H1 (cell line): Measurements from ENCODE around the gene MYO1D. TPM values are rescaled to one million over a fixed set of nuclear protein-coding genes. Genes with fewer than 3 reads are reported as not detected.

Source experiments
- CTCF ChIA-PET: fragments of 300-600 bp; sonication (Branson Sonifier 250); formaldehyde crosslinking; loops from one replicate; lab custom pipeline; 2021; ENCODE audit not compliant: partially characterized antibody; lab: Charles Lee
- POLR2A ChIA-PET: fragments of 300-600 bp; sonication (Branson Sonifier 250); formaldehyde crosslinking; loops from one replicate; lab custom pipeline; 2021; ENCODE audit warnings: inconsistent platforms; ENCODE audit not compliant: partially characterized antibody; lab: Charles Lee
- DNase-seq, 2 experiments: peaks; one replicate each; pipeline versions ENCODE4 v3.0.0 to v3.0.0-alpha.2; 2010 to 2022; ENCODE audit warnings: low spot score in 2 of 2, low read depth in 1 of 2, mixed read lengths in 1 of 2
- FAIRE-seq: peaks from 2 replicates; lab custom pipeline; 2011; peaks lifted over from hg19 to GRCh38; lab: Jason Lieb, UNC
- H2AFZ ChIP-seq: 2 replicates; pipeline ENCODE4 v1.8.1; 2012; ENCODE audit warnings: low read length, inconsistent platforms
- H2AK5ac ChIP-seq: 2 replicates; pipeline ENCODE4 v1.6.1; 2013; ENCODE audit warnings: low read depth, low read length
- H2BK120ac ChIP-seq: replicated peaks from 2 replicates; pipeline ENCODE3; 2013; ENCODE audit warnings: low read depth, low read length, inconsistent platforms
- H2BK12ac ChIP-seq: 2 replicates; pipeline ENCODE4 v1.6.1; 2013; ENCODE audit warnings: low read depth, low read length
- H2BK15ac ChIP-seq: 2 replicates; pipeline ENCODE4 v1.6.1; 2013; ENCODE audit warnings: low read length
- H2BK20ac ChIP-seq: 2 replicates; pipeline ENCODE4 v1.6.1; 2013; ENCODE audit warnings: low read length
- H2BK5ac ChIP-seq: 2 replicates; pipeline ENCODE4 v1.6.1; 2013; ENCODE audit warnings: low read depth, low read length
- H3K14ac ChIP-seq: 2 replicates; pipeline ENCODE4 v1.6.1; 2013; ENCODE audit warnings: inconsistent platforms; ENCODE audit not compliant: insufficient read length
- H3K18ac ChIP-seq: 2 replicates; pipeline ENCODE4 v1.6.1; 2013; ENCODE audit warnings: low read length; ENCODE audit errors: extremely low read depth
- H3K23ac ChIP-seq: 2 replicates; pipeline ENCODE4 v1.6.1; 2013; ENCODE audit warnings: inconsistent platforms; ENCODE audit not compliant: insufficient read length
- H3K23me2 ChIP-seq: 2 replicates; pipeline ENCODE4 v1.6.1; 2013; ENCODE audit warnings: low read depth, low read length
- H3K27ac ChIP-seq: 2 replicates; pipeline ENCODE4 v1.6.1; 2011; ENCODE audit warnings: low read depth, low read length, inconsistent platforms
- H3K27me3 ChIP-seq, 4 experiments: replicated peaks in 1 of 4; 1 replicate in 1 of 4; 2 replicates in 3 of 4; pipeline versions ENCODE4 v1.6.1 to v1.8.1; 2011 to 2013; ENCODE audit warnings: low read length in 3 of 4, mild to moderate bottlenecking in 3 of 4, inconsistent platforms in 2 of 4, mixed read lengths in 2 of 4, moderate library complexity in 1 of 4; ENCODE audit not compliant: control insufficient read depth in 3 of 4, insufficient read depth in 3 of 4; ENCODE audit errors: extremely low read depth in 1 of 4
- H3K36me3 ChIP-seq, 4 experiments: 2 replicates each; pipeline versions ENCODE4 v1.6.1 to v1.8.1; 2011 to 2013; ENCODE audit warnings: mild to moderate bottlenecking in 4 of 4, low read length in 3 of 4, moderate library complexity in 2 of 4, control low read depth in 1 of 4, inconsistent platforms in 1 of 4; ENCODE audit not compliant: insufficient read depth in 4 of 4, control insufficient read depth in 2 of 4
- H3K4ac ChIP-seq: replicated peaks from 2 replicates; pipeline ENCODE3; 2013; ENCODE audit warnings: low read length, low read depth, mixed read lengths, inconsistent platforms; ENCODE audit not compliant: insufficient read length
- H3K4me1 ChIP-seq, 4 experiments: replicated peaks in 1 of 4; 1 replicate in 1 of 4; 2 replicates in 3 of 4; pipeline versions ENCODE4 v1.6.1 to v1.8.1; 2011 to 2013; ENCODE audit warnings: low read length in 3 of 4, inconsistent platforms in 2 of 4, mixed read lengths in 1 of 4; ENCODE audit not compliant: insufficient read depth in 4 of 4, control insufficient read depth in 3 of 4
- H3K4me2 ChIP-seq, 2 experiments: 2 replicates each; pipeline versions ENCODE4 v1.6.1 to v1.8.1; 2011 to 2013; ENCODE audit warnings: low read depth in 2 of 2, low read length in 2 of 2, control low read depth in 1 of 2, inconsistent platforms in 1 of 2, mild to moderate bottlenecking in 1 of 2; ENCODE audit not compliant: insufficient read depth in 1 of 2
- H3K4me3 ChIP-seq, 4 experiments: fragments of 200-600, 300-600 bp in 1 of 4; sonication (generic), shearing (Covaris generic), sonication (Bioruptor Twin) in 1 of 4; 2 replicates each; pipeline versions ENCODE4 v1.5.1 to v1.8.1; 2011 to 2016; ENCODE audit warnings: low read length in 4 of 4, low read depth in 3 of 4, control low read depth in 2 of 4, inconsistent platforms in 2 of 4, mild to moderate bottlenecking in 2 of 4, mixed read lengths in 1 of 4, moderate library complexity in 1 of 4; ENCODE audit not compliant: insufficient read depth in 2 of 4; ENCODE audit errors: extremely low read depth in 1 of 4
- H3K56ac ChIP-seq: replicated peaks from 2 replicates; pipeline ENCODE3; 2013; ENCODE audit warnings: low read depth, mild to moderate bottlenecking, mixed read lengths, low read length, inconsistent platforms; ENCODE audit not compliant: insufficient read length
- H3K79me1 ChIP-seq: 2 replicates; pipeline ENCODE4 v1.6.1; 2013; ENCODE audit warnings: low read depth, low read length, control low read depth
- H3K79me2 ChIP-seq, 2 experiments: 2 replicates each; pipeline versions ENCODE4 v1.6.1 to v1.8.1; 2012 to 2013; ENCODE audit warnings: low read length in 2 of 2, mild to moderate bottlenecking in 2 of 2, inconsistent platforms in 1 of 2; ENCODE audit not compliant: insufficient read depth in 2 of 2, control insufficient read depth in 1 of 2
- H3K9ac ChIP-seq, 4 experiments: replicated peaks in 1 of 4; 1 replicate in 1 of 4; 2 replicates in 3 of 4; pipeline versions ENCODE4 v1.6.1 to v1.8.1; 2011 to 2013; ENCODE audit warnings: low read depth in 3 of 4, low read length in 3 of 4, control low read depth in 2 of 4, mild to moderate bottlenecking in 2 of 4, moderate library complexity in 2 of 4, inconsistent platforms in 1 of 4; ENCODE audit errors: extremely low read depth in 1 of 4
- H3K9me3 ChIP-seq, 2 experiments: 2 replicates each; pipeline versions ENCODE4 v1.6.1 to v1.8.1; 2012 to 2013; ENCODE audit warnings: mild to moderate bottlenecking in 2 of 2, moderate library complexity in 2 of 2, control low read depth in 1 of 2, inconsistent platforms in 1 of 2, low read depth in 1 of 2, low read length in 1 of 2, mixed read lengths in 1 of 2; ENCODE audit not compliant: insufficient read depth in 2 of 2
- H4K20me1 ChIP-seq, 2 experiments: replicated peaks in 1 of 2; 2 replicates each; pipeline versions ENCODE3 to v1.8.1; 2011 to 2013; ENCODE audit warnings: inconsistent platforms in 2 of 2, low read length in 2 of 2, mild to moderate bottlenecking in 1 of 2; ENCODE audit not compliant: insufficient read depth in 2 of 2, control insufficient read depth in 1 of 2
- H4K5ac ChIP-seq: 2 replicates; pipeline ENCODE4 v1.6.1; 2013; ENCODE audit warnings: low read length, low read depth, mixed read lengths, inconsistent platforms; ENCODE audit not compliant: insufficient read length
- H4K8ac ChIP-seq: 2 replicates; pipeline ENCODE4 v1.8.0; 2013; ENCODE audit warnings: mild to moderate bottlenecking, moderate library complexity, low read length, inconsistent platforms; ENCODE audit not compliant: insufficient read depth; ENCODE audit errors: extremely low read depth
- H4K91ac ChIP-seq: replicated peaks from 2 replicates; pipeline ENCODE3; 2013; ENCODE audit warnings: low read length, mixed read lengths, inconsistent platforms; ENCODE audit not compliant: insufficient read length
- BACH1 ChIP-seq: IDR thresholded peaks from 2 replicates; pipeline ENCODE4 v1.6.1; 2012; ENCODE audit warnings: low read length, improper control_type of control experiment
- BCL11A ChIP-seq, 2 experiments: IDR thresholded peaks; one replicate each; pipeline ENCODE4 v1.6.1; 2011; ENCODE audit warnings: low read depth in 2 of 2, low read length in 2 of 2, mild to moderate bottlenecking in 2 of 2
- CHD2 ChIP-seq: IDR thresholded peaks from 2 replicates; pipeline ENCODE4 v1.6.1; 2012; ENCODE audit warnings: low read length, improper control_type of control experiment
- CTCF ChIP-seq, 3 experiments: IDR thresholded peaks; 1 replicate in 2 of 3; 2 replicates in 1 of 3; pipeline versions ENCODE4 v1.5.1 to v1.6.1; 2011; ENCODE audit warnings: low read length in 3 of 3, mild to moderate bottlenecking in 3 of 3, inconsistent platforms in 2 of 3, low read depth in 1 of 3, moderate library complexity in 1 of 3; ENCODE audit not compliant: insufficient read depth in 1 of 3; ENCODE audit errors: control extremely low read depth in 1 of 3
- HDAC2 ChIP-seq, 2 experiments: fragments of 300-600 bp in 1 of 2; sonication (generic) in 1 of 2; IDR thresholded peaks; 2 replicates each; pipeline ENCODE4 v1.6.1; 2011 to 2012; ENCODE audit warnings: low read depth in 2 of 2, low read length in 2 of 2, mild to moderate bottlenecking in 2 of 2, moderate library complexity in 2 of 2, borderline replicate concordance in 1 of 2, inconsistent platforms in 1 of 2
- HDAC6 ChIP-seq: IDR thresholded peaks from one replicate; pipeline ENCODE4 v1.7.1; 2012; ENCODE audit warnings: low read depth, mild to moderate bottlenecking, inconsistent platforms, low read length, moderate library complexity
- KDM1A ChIP-seq: fragments of 200-600, 300-600 bp; sonication (generic); IDR thresholded peaks from 2 replicates; pipeline ENCODE4 v1.7.1; 2016; ENCODE audit warnings: mild to moderate bottlenecking, low read length, borderline replicate concordance
- KDM5A ChIP-seq: fragments of 200-600 bp; IDR thresholded peaks from 2 replicates; pipeline ENCODE4 v1.7.1; 2012; ENCODE audit warnings: mild to moderate bottlenecking, low read length, inconsistent platforms, mixed read lengths
- POLR2A ChIP-seq, 2 experiments: IDR thresholded peaks; 1 replicate in 1 of 2; 2 replicates in 1 of 2; pipeline ENCODE4 v1.6.1; 2011; ENCODE audit warnings: low read depth in 2 of 2, low read length in 2 of 2, mild to moderate bottlenecking in 2 of 2; ENCODE audit errors: control extremely low read depth in 1 of 2
- POLR2AphosphoS5 ChIP-seq: IDR thresholded peaks from 2 replicates; pipeline ENCODE4 v1.6.1; 2011; ENCODE audit warnings: low read depth, low read length
- RAD21 ChIP-seq, 2 experiments: IDR thresholded peaks in 1 of 2; conservative IDR thresholded peaks in 1 of 2; 2 replicates each; pipeline ENCODE4 v1.6.1; 2011; ENCODE audit warnings: low read depth in 2 of 2, low read length in 2 of 2, improper control_type of control experiment in 1 of 2, inconsistent platforms in 1 of 2, mild to moderate bottlenecking in 1 of 2, moderate library complexity in 1 of 2
- TCF12 ChIP-seq: IDR thresholded peaks from 2 replicates; pipeline ENCODE4 v1.6.1; 2011; ENCODE audit warnings: low read depth, mild to moderate bottlenecking, low read length
- TEAD4 ChIP-seq: IDR thresholded peaks from 2 replicates; pipeline ENCODE4 v1.6.1; 2012; ENCODE audit warnings: low read depth, low read length, inconsistent platforms, mixed read lengths
- WGBS, 2 experiments: shearing (Covaris generic) in 1 of 2; methylation state at CpG; one replicate each; pipeline versions ENCODE4 v1.1.6 to v1.1.7; 2013 to 2015; ENCODE audit warnings: low lambda C conversion rate in 2 of 2, mixed read lengths in 2 of 2, inconsistent platforms in 1 of 2, low coverage in 1 of 2, missing lambda C conversion rate in 1 of 2; ENCODE audit not compliant: insufficient replicate concordance in 2 of 2, insufficient coverage in 1 of 2, insufficient read length in 1 of 2; ENCODE audit errors: extremely low coverage in 1 of 2, missing lambda C conversion rate in 1 of 2; 5-methylcytosine and 5-hydroxymethylcytosine counted together
- polyA plus RNA-seq, 7 experiments: library from polyadenylated mRNA; depleted of rRNA in 3 of 7; stranded (reverse) in 5 of 7; unstranded in 2 of 7; fragments of >200 nt in 5 of 7; fragments of 200-250 nt in 2 of 7; gene quantifications; 1 replicate in 5 of 7; 2 replicates in 1 of 7; 4 replicates in 1 of 7; pipeline versions ENCODE4 v1.2.1 to v1.2.3, GENCODE V29; 2011 to 2013; ENCODE audit warnings: missing spikeins in 2 of 7, mixed read lengths in 2 of 7
- total RNA-seq: library from RNA; stranded (reverse); fragmentation: NEBNext Ultra II Directional; extraction: Animal tissue kit (Norgen Biotek cat#: 25700); gene quantifications from 2 replicates; pipeline ENCODE4 v1.2.1, GENCODE V29; 2021

MYO1D gene
- total and polyA plus RNA-seq, 2 of the 8 experiments (the other 6 are each of a cell fraction or from before 2014, with no cell fraction given): 6.5 to 25.4 TPM

GRCh38 chr17:32810690-32811089 lies 66.2 kb downstream of the MYO1D start:
- CTCF ChIA-PET: no interaction called here
- no peak for TF ChIP-seq HDAC2 (IDR thresholded peaks at IDR 0.05; ENCODE audit: borderline replicate concordance in 1 of 2, low read depth in 2 of 2, low read length in 2 of 2)
- no peak for TF ChIP-seq TCF12
- TF ChIP-seq HDAC6: no peak
- TF ChIP-seq CTCF (IDR thresholded peaks at IDR 0.05; ENCODE audit: control extremely low read depth in 1 of 3, insufficient read depth in 1 of 3, low read depth in 1 of 3, low read length in 3 of 3): no peak
- no peak for TF ChIP-seq BACH1
- no peak for TF ChIP-seq KDM5A
- no peak for TF ChIP-seq RAD21 (IDR thresholded peaks at IDR 0.05 in 1 of 2, conservative IDR thresholded peaks at IDR 0.05 in 1 of 2; ENCODE audit: low read depth in 2 of 2, low read length in 2 of 2)
- TF ChIP-seq TEAD4: no peak
- no peak for TF ChIP-seq POLR2AphosphoS5
- no peak for TF ChIP-seq KDM1A
- TF ChIP-seq POLR2A (IDR thresholded peaks at IDR 0.05; ENCODE audit: control extremely low read depth in 1 of 2, low read depth in 2 of 2, low read length in 2 of 2): no peak
- no peak for TF ChIP-seq BCL11A (IDR thresholded peaks at IDR 0.05; ENCODE audit: low read depth in 2 of 2, low read length in 2 of 2)
- TF ChIP-seq CHD2: no peak

More at GRCh38 chr17:32810690-32811089, 66.2 kb downstream of the MYO1D start:
- Histone ChIP-seq H4K5ac (no peak overlapping the region), H3K27ac (no peak overlapping the region), H3K23ac (no peak overlapping the region), H3K79me1 (no peaks in the 10 kb centered on the region; the same call in none of the 2 replicates), H4K8ac (no peak overlapping the region), H2BK120ac (no peak overlapping the region), H2BK12ac (no peak overlapping the region), H3K4me3 (no peak overlapping the region), H3K18ac (no peak overlapping the region), H4K20me1 (peaks cover 0 to 2% of the 10 kb centered on the region in 2 experiments), H3K36me3 (no peaks in the 10 kb centered on the region), H3K27me3 (no peaks in the 10 kb centered on the region), H3K14ac (no peak overlapping the region), H3K4me1 (no peaks in the 10 kb centered on the region), H2BK20ac (no peak overlapping the region), H3K23me2 (no peaks in the 10 kb centered on the region), H2AFZ (no peak overlapping the region), H3K9me3 (no peaks in the 10 kb centered on the region), H3K4me2 (no peak overlapping the region), H2AK5ac (no peak overlapping the region), H3K9ac (no peak overlapping the region), H3K56ac (no peak overlapping the region), H4K91ac (no peak overlapping the region), H2BK15ac (no peak overlapping the region), H3K4ac (no peak overlapping the region), H2BK5ac (no peak overlapping the region), H3K79me2 (no peaks in the 10 kb centered on the region)
- WGBS, 2 experiments: 87% methylated on average over 5 of the region's 5 CpGs; no CpG with 5 or more reads in 1 of the 2 experiments
- no peak for FAIRE-seq
- POLR2A ChIA-PET: no interaction called here
- DNase-seq: no peak
